ENCODE measurements around the gene SNAI3.
"Not testable (repeated sequence)": the region's sequence is repeated elsewhere in the genome, so short reads cannot be mapped to it uniquely, and the experiment has no call there.

SNAI3 gene

DNA sequence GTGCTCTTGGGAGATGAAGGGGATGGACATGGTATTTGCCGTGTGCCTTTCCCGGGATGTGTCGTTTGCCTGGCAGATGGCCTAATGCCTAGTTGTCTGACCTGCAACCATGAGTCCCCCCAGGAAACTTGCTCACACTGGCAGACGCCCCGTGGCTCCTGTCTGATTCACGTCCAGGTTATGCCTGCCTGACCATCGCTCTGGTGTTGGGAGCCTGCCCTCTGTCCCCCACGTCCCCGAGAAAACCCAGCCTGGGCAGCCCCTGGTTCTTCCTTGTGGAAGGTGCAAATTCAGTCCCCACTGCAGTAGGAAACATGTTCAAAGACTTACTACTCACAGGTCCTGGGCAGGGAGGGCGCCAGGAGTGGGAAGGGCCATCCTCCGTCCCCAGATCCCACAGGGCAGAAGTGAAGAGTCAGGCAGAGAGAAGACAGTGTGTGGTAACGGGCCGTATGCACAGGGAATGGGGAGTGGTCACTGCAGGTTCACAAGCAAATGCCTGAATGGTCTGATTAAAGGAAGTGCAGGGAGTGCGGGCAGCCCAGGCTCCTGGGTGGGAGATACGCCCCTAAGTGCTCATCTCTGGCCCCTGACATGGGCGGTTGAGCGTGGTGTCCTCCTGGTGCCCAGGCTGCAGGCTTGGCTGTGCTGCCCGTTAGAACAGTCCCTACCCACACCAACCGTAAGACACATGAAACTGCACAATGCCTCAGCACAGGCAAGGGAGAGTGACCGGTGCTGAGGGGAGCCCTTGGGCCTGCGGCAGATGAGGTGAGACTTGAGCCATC lies 4.2 kb upstream of the SNAI3 start:
- DNase-seq, result no peak

GRCh38 chr16:88688013-88688778 lies 1.9 kb upstream of the SNAI3 start:
- peak; percentile 9 for DNase-seq

GRCh38 chr16:88687676-88688012 lies 1.3 kb upstream of the SNAI3 start:
- no peak for DNase-seq

- DNase-seq, result no peak
These were observed 908 bp upstream of the SNAI3 start for GRCh38 chr16:88687254-88687576.

DNA sequence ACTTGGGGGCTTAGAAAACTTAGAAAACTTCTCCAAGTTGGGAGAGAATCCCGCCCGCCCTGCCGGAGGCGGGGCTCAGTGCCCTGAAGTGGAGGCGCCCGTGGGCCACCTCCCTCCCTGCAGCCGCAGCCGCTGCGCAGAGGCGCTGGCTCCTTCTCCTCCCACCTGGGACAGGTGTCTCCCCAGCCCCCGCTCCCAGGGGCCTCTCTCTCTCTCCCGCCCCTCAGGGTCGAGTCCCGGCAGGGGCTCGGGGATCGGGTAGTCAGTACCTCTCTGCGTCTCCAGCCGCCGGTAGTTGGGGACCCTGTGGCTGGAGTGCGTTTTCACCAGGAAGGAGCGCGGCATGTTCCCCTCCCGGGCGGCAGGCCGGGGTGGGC lies 257 bp downstream of the SNAI3 start:
- DNase-seq, result no peak

DNA sequence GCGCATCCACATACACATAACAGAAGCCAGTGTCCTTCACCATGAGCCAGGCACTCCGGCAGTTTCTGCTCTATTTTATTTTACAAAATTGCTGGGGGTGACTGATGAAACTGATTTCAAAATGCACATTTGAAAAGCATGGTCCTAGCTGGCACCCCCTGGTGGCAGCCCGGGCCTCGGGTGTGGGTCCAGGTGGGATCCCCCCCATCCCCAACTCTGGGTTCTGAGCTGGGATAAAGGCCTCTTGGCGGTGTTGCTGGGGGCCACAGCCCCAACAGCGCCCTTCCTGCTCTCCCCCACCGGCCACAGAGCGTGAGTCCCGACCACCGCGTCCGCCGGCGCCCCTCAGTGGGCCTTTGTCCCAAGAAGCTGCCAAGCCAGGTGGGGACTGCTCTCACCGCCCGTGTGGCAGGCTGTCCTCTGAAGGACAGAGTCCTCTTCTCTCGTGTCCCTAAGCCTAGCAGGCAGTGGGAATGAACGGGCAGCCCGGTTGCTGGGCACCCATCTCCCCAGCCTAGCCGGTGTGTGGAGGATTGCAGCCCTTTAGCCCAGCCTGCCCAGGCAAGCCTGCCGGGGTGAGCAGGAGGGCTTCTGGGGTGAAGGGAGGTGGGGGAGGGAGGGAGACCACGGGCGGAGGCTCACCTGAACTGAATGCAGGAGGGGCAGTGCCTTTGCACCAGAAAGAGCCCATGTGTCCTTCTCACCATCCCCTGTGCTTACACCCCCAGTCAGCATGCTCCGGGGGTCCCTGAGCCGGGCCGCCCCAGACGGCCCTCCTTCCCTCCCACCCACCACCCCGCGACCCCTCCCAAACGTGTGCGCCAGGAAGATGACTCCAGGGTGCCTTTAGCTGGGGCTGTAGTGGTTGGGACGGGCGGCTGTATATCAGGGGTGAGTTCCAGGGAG lies 898 bp downstream of the SNAI3 start:
- DNase-seq, result peak; percentile 4

DNA sequence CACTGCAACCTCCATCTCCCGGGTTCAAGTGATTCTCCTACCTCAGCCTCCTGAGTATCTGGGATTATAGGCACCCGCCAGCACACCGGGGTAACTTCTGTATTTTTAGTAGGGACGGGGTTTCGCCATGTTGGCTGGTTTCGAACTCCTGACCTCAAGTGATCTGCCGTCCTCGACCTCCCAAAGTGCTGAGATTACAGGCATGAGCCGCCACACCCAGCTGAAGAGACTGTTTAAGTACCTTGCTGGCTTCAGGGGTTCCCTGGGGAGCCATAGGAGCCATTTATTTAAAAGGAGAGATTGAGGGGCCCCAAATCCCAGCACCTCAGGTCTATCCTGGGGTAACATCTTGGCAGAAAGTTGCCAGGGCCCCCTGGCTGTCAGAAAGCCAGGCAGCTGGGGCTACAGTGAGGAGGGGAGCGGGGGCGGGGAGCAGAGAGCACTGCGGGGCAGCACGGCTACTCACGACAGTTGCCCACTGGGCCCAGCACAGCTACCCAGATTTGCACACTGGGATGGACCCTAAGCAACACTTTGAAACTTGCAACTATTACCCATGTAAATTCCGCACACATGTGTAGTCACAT lies 1.6 kb downstream of the SNAI3 start:
- DNase-seq, result no peak

- DNase-seq, result no peak
These were observed 4.4 kb downstream of the SNAI3 start for GRCh38 chr16:88681709-88682451.

DNA sequence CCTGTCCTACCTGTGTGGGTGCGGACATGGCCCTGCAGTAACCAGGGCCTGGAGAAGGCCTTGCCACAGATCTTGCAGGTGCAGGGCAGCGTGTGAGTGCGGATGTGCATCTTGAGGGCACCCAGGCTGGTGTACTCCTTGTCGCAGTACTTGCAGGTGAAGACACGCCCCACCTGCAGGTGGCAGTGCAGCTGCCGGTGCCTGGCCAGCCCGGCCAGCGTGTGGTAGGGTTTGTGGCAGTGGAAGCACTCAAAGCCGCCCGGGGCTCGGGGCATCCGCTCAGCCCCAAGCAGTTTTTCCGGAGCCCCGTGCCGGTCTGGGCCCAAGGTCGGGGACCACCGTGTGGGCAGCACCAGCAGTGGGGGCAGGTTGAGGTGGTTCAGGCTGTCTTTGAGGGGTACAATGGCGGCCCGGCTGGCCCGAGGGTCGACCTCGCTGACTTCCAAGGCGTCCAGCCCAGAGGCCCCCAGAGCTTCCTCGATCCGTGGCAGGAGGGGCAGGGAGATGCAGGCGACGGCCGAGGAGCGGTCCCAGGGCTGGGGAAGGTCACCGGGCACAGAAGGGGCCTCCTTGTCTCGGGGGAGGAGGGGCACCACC lies 5.1 kb downstream of the SNAI3 start:
- DNase-seq, result no peak

DNA sequence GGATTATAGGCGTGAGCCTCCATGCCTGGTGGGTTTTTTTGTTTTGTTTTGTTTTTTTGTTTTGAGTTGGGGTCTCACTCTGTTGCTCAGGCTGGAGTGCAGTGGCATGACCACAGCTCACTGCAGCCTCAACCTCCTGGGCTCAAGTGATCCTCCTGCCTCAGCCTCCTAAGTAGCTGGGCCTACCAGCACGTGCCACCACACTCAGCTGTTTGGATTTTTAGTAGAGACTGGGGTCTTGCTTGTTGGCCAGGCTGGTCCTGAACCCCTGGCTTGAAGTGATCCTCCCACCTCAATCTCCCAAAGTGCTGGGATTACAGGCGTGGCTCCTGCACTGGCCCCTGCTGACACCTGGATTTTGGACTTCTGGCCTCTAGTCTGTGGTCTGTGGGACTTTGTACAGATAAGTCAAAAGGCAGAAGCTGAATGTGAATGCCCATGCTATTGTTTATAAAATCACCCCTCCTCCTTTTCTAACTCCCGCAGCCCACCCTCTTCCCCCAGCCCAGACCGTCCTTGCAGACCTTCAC lies 5.7 kb downstream of the SNAI3 start:
- DNase-seq, result no peak

DNA sequence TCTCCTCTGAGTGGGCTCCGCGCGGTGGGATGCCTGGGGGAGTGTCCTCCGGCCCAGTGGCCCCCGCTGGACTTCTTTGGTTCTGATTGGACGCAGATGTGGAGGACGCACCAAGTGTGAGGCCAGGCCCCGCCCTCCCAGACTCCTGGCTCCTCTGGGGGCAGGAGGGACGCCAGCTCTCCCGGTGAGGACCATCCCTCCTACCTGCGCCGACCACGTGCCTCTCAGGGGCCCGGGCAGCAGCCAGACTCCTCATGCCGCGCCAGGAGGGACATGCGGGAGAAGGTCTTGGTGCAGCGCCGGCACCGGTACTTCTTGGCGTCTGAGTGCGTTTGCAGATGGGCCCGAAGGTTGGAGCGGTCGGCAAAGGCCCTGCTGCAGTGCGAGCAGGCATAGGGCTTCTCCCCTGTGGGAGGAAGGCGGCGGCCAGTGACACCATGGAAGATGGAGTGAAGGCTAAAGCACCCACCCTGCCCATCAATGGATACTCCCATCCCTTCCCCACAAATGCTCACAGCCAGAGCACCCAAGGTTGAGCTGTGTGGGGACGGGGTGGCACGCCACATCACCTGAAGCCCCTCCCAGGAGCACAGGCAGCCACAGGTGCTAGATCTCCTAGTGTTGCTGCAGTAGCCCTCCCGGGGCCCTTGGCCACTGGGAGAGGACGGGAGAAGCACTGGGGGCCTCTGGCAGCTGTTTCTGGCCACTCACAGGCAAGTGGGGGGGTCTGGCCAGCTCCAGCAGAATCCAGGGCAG lies 7.9 kb downstream of the SNAI3 start:
- DNase-seq, result no peak

DNA sequence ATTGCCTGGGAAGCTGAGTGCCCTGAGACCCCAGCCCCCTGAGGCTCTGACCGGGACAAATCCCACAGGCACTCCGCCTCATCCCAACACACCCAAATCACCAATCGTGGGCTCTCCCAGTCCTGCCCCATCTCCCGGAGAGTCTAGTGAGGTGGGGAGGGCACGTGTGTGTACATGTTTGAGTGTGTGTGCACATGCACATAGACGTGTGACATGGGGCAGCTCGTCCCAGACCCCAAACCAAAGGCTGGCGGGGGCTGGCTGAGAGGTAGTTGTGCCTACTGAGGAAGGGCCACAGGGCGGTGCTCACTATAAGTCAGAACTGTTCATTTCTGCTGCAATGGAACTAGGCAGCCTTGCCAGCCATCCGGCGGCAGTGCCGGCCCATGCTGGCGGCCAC lies 8.6 kb downstream of the SNAI3 start:
- no peak for DNase-seq

GRCh38 chr16:88676502-88677242 lies 9.6 kb downstream of the SNAI3 start:
- no peak for DNase-seq

DNA sequence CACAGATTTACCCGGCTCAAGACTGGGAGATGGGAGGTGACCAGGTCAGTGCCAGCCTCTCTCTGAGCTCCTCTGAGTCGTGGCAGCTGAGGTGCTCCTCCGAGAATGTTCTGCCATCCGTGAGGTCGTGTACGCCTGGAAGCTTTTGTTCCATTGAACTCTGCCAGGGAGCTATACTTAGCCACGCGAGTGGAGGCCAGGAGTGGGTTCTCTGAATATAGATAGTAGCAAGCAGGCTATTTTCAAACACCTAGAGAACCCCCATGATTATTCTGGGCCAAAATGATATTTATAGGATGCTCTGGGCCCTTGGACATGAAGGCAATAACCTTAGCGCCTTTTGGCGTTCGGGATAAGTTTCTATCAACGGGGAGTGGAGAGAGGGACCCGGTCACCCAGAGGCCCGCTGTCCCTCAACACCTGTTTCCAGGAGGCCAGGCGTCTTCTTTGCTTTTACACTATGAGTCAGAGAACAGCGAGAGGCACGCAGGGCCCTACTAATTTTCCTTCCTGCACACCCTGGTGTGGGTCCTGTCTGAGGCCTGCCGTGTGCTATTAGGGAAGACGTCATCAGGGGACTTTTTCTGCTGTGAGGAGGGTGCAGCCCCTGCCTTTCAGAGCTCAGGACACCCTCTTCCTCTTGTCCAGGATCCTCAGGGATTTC lies 12.5 kb downstream of the SNAI3 start:
- no peak for DNase-seq

DNA sequence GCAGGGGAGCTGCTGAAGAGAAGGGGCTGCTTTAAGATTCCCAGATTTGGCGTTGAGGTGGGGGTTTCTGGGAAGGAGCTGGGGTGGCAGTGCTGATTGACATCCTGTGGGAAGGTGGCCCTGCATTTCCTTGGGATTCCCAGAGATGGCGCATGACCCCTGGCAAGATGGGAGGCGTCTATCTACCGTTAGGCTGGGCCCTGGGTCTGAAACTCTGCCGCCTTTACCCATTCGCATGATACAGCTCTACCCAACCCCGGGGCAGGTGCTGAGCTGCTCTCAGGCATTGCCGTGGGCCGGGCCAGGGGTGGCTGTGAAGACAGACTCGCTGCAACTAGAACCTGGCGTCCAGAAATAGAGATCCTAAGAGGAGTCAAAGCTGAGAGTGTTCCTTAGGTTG lies 13.5 kb downstream of the SNAI3 start:
- no peak for DNase-seq

DNA sequence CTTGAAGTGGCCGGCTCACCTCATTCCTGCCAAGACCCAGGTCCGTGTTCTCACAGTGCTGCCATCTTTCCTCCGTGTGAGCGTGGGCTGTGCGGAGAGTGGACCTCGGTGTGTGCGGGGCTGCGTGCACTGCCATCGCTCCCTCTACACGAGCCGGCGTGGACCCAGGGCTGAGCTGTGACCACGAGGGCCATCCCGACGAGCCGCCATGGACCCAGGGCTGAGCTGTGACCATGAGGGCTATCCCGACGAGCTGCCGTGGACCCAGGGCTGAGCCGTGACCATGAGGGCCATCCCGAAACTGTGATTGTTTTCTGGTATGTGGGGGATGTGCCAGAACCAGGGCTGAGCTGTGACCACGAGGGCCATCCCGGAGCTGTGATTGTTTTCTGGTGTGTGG lies 14.5 kb downstream of the SNAI3 start:
- no peak for DNase-seq

DNA sequence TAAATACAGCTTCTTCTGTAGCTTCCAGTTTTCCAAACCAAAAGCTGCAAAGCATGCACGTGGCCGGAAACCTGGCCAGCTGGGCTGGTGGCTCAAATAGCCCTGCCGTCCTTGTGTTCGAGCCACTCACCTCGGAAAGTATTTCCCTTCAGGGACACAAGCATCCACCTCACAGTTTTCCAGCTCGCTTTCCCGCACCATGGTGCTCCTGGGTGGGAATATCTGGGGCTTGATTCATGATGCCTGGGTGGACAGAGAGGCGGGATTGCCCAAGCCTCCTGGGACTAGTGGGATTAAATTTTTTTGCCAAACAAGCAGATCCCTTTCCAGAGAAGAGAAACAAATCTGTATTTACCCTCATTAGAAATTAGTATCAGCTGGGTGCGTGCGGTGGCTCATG lies 16.3 kb downstream of the SNAI3 start:
- DNase-seq, result no peak

DNA sequence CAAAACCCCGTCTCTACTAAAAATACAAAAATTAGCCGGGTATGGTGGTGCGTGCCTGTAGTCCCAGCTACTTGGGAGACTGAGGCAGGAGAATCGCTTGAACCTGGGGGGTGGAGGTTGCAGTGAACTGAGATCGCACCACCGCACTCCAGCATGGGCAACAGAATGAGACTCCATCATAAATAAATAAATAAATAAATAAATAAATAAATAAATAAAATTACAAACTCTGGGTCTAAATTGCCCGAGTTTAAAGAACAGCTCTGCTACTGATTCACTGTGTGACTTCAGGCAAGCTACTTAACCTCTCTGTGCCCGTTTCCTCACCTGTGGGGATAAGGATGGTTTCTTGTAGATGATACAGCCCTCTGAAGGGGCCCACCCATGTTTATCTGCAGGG lies 16.8 kb downstream of the SNAI3 start:
- not testable (repeated sequence) for DNase-seq

DNA sequence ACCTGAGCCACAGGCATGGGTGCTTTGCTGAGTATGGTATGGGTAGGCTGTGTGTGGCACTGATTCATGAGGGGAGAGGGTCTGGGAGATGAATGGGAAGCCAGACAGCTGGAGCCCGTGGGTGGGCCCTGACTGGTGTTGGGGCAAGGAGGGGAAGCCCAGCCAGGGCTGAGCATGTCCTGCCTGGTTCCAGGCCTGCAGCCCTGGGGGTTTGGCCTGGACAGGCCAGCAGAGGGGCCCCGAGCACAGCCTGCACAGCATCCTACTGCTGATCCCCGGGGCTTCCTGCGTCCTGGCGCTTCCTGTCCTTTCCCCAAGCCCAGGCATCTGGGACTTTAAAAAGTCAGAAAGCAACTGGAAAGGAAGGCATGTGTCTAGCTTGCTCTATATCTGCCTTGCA lies 18.8 kb downstream of the SNAI3 start:
- no peak for DNase-seq

DNA sequence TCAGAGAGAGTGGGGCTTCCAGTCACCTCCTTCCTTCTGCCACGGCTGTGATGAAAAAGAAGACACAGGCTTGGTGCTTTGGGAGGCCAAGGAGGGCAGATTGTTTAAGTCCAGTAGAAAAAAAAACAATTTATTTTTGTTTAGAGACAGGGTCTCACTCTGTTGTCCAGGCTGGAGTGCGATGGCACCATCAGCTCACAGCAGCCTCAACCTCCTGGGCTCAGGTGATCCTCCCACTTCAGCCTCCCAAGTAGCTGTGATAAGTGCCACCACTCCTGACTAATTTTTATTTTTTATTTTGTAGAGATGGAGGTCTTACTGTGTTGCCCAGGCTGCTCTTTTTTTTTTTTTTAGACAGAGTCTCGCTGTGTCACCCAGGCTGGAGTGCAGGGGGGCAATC lies 20.7 kb downstream of the SNAI3 start:
- DNase-seq, result no peak

Data from kidney glomerular epithelial cell (primary cell).